ENCODE data around the gene RNASEH2B. TPM values are rescaled to one million over a fixed set of nuclear protein-coding genes. Genes with fewer than 3 reads are reported as not detected.

Gene RNASEH2B
- total and polyA plus RNA-seq, 9 of the 15 experiments (the other 6 are each of a cell fraction or from before 2014, with no cell fraction given) = 26.3 to 109 (median 62.5) TPM

DNA sequence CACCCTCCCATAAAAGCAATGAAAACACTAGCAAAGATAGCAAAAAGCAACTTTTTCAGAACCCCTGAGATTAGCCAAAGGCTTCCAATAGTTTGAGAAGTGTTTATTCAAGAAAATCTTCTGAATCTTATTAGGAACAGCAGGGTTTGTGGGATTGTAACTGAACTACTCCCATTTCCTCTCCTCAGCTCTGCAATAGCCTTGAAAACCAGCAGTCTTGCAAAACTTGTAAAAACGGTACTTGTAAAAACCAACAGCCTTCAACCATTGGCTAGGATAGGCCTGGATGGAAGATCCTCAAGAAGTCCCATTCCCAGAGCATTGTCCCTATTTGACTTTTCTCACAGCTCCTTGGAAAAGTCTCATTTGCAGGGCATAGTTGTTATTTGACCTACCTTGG is 12.1 kb downstream of the RNASEH2B start:
- Histone ChIP-seq H4K20me1 (replicated peaks; ENCODE audit: control insufficient read depth, insufficient read depth, low read length) (no peaks in the 10 kb centered on the region), H3K27me3 (ENCODE audit: control insufficient read depth in 2 of 2, insufficient read depth in 2 of 2, low read length in 2 of 2) (no peaks in the 10 kb centered on the region), H3K9me1 (ENCODE audit: control insufficient read depth, insufficient read depth, low read length) (no peaks in the 10 kb centered on the region), H3K4me2 (ENCODE audit: insufficient read depth, low read length) (no peak overlapping the region), H3K79me2 (ENCODE audit: control insufficient read depth, insufficient read depth, low read length) (peaks cover 65% of the 10 kb centered on the region), H3K36me3 (ENCODE audit: control insufficient read depth, insufficient read depth, low read length) (no peaks in the 10 kb centered on the region), H3K4me3 (no peak overlapping the region), H3K9ac (ENCODE audit: insufficient read depth in 1 of 2, low read depth in 2 of 2, low read length in 2 of 2) (no peak overlapping the region), H3K4me1 (replicated peaks in 1 of 2; ENCODE audit: control insufficient read depth in 2 of 2, insufficient read depth in 2 of 2, low read length in 2 of 2) (peaks cover 4 to 8% of the 10 kb centered on the region in 2 experiments; a peak in 3 of 5 replicates), H2AFZ (ENCODE audit: low read depth, low read length) (no peak overlapping the region), H3K9me3 (replicated peaks; ENCODE audit: control insufficient read depth, insufficient read depth, low read depth, low read length) (peaks cover 8% of the 10 kb centered on the region; the same call in 1 of the 2 replicates), H3K27ac (ENCODE audit: extremely low read depth, low read depth, low read length) (no peak overlapping the region)
- CTCF ChIA-PET (ENCODE audit: low intra/inter-chr PET ratio) = no interaction called here
- in situ Hi-C loops (cut with MboI) = no loop called here
- TF ChIP-seq, protein P1, sequence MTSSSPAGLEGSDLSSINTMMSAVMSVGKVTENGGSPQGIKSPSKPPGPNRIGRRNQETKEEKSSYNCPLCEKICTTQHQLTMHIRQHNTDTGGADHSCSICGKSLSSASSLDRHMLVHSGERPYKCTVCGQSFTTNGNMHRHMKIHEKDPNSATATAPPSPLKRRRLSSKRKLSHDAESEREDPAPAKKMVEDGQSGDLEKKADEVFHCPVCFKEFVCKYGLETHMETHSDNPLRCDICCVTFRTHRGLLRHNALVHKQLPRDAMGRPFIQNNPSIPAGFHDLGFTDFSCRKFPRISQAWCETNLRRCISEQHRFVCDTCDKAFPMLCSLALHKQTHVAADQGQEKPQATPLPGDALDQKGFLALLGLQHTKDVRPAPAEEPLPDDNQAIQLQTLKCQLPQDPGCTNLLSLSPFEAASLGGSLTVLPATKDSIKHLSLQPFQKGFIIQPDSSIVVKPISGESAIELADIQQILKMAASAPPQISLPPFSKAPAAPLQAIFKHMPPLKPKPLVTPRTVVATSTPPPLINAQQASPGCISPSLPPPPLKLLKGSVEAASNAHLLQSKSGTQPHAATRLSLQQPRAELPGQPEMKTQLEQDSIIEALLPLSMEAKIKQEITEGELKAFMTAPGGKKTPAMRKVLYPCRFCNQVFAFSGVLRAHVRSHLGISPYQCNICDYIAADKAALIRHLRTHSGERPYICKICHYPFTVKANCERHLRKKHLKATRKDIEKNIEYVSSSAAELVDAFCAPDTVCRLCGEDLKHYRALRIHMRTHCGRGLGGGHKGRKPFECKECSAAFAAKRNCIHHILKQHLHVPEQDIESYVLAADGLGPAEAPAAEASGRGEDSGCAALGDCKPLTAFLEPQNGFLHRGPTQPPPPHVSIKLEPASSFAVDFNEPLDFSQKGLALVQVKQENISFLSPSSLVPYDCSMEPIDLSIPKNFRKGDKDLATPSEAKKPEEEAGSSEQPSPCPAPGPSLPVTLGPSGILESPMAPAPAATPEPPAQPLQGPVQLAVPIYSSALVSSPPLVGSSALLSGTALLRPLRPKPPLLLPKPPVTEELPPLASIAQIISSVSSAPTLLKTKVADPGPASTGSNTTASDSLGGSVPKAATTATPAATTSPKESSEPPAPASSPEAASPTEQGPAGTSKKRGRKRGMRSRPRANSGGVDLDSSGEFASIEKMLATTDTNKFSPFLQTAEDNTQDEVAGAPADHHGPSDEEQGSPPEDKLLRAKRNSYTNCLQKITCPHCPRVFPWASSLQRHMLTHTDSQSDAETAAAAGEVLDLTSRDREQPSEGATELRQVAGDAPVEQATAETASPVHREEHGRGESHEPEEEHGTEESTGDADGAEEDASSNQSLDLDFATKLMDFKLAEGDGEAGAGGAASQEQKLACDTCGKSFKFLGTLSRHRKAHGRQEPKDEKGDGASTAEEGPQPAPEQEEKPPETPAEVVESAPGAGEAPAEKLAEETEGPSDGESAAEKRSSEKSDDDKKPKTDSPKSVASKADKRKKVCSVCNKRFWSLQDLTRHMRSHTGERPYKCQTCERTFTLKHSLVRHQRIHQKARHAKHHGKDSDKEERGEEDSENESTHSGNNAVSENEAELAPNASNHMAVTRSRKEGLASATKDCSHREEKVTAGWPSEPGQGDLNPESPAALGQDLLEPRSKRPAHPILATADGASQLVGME (CRISPR knock-in tag; IDR thresholded peaks at IDR 0.05) = no peak
- TF ChIP-seq, protein P2, sequence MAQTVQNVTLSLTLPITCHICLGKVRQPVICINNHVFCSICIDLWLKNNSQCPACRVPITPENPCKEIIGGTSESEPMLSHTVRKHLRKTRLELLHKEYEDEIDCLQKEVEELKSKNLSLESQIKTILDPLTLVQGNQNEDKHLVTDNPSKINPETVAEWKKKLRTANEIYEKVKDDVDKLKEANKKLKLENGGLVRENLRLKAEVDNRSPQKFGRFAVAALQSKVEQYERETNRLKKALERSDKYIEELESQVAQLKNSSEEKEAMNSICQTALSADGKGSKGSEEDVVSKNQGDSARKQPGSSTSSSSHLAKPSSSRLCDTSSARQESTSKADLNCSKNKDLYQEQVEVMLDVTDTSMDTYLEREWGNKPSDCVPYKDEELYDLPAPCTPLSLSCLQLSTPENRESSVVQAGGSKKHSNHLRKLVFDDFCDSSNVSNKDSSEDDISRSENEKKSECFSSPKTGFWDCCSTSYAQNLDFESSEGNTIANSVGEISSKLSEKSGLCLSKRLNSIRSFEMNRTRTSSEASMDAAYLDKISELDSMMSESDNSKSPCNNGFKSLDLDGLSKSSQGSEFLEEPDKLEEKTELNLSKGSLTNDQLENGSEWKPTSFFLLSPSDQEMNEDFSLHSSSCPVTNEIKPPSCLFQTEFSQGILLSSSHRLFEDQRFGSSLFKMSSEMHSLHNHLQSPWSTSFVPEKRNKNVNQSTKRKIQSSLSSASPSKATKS (CRISPR knock-in tag; IDR thresholded peaks at IDR 0.05) = no peak
- no peak for TF ChIP-seq CXXC5 (CRISPR knock-in tag; IDR thresholded peaks at IDR 0.05)
- no peak for TF ChIP-seq RNF2 (IDR thresholded peaks at IDR 0.05)
- TF ChIP-seq NR4A1 (CRISPR knock-in tag; IDR thresholded peaks at IDR 0.05) = no peak
- TF ChIP-seq NR4A1 (tag; IDR thresholded peaks at IDR 0.05) = no peak
- TF ChIP-seq, protein P3, sequence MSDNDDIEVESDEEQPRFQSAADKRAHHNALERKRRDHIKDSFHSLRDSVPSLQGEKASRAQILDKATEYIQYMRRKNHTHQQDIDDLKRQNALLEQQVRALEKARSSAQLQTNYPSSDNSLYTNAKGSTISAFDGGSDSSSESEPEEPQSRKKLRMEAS (CRISPR knock-in tag; IDR thresholded peaks at IDR 0.05) = no peak
- TF ChIP-seq KLF1 (tag; IDR thresholded peaks at IDR 0.05) = no peak
- TF ChIP-seq PHB (CRISPR knock-in tag; IDR thresholded peaks at IDR 0.05) = no peak
- TF ChIP-seq, protein P4, sequence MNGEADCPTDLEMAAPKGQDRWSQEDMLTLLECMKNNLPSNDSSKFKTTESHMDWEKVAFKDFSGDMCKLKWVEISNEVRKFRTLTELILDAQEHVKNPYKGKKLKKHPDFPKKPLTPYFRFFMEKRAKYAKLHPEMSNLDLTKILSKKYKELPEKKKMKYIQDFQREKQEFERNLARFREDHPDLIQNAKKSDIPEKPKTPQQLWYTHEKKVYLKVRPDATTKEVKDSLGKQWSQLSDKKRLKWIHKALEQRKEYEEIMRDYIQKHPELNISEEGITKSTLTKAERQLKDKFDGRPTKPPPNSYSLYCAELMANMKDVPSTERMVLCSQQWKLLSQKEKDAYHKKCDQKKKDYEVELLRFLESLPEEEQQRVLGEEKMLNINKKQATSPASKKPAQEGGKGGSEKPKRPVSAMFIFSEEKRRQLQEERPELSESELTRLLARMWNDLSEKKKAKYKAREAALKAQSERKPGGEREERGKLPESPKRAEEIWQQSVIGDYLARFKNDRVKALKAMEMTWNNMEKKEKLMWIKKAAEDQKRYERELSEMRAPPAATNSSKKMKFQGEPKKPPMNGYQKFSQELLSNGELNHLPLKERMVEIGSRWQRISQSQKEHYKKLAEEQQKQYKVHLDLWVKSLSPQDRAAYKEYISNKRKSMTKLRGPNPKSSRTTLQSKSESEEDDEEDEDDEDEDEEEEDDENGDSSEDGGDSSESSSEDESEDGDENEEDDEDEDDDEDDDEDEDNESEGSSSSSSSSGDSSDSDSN (IDR thresholded peaks at IDR 0.05; ENCODE audit: borderline replicate concordance in 1 of 2, low read depth in 2 of 2, low read length in 2 of 2) = no peak
- FAIRE-seq (no peak), ATAC-seq (no peak), DNase-seq (ENCODE audit: extremely low read depth in 1 of 4, low spot score in 3 of 4) (no peak)
- intact Hi-C loops (cut with micrococcal nuclease) = no loop called here
- WGBS (ENCODE audit: insufficient coverage, low coverage, missing lambda C conversion rate) = 100% methylated on average over 1 of the region's 1 CpG
- POLR2A ChIA-PET = no interaction called here
- BruUV-seq (replicated peaks) = no TSS peak

Measured in K562 (cell line).